ENCODE measurements around the gene HYI. TPM values are rescaled to one million over a fixed set of nuclear protein-coding genes. Genes with fewer than 3 reads are reported as not detected.

Gene HYI
- polyA plus RNA-seq, 1 donor from 2014 or later: 14.8 TPM

- Histone ChIP-seq H3K36me3 (ENCODE audit: insufficient read depth, low read length) (peaks cover 4% of the 10 kb centered on the region), H3K9ac (ENCODE audit: low read length) (no peak overlapping the region), H3K4me2 (ENCODE audit: low read length) (no peak overlapping the region), H3K9me3 (ENCODE audit: low read length) (no peaks in the 10 kb centered on the region), H3K79me2 (replicated peaks; ENCODE audit: insufficient read depth, low read length) (no peaks in the 10 kb centered on the region), H3K27me3 (ENCODE audit: insufficient read depth, low read depth, low read length) (no peaks in the 10 kb centered on the region), H3K9me2 (ENCODE audit: insufficient read depth, low read length) (no peaks in the 10 kb centered on the region), H3F3A (ENCODE audit: insufficient read depth, low read length, poor library complexity, severe bottlenecking) (no peaks in the 10 kb centered on the region), H3K27ac (ENCODE audit: low read length) (no peak overlapping the region), H4K20me1 (ENCODE audit: insufficient read depth) (no peaks in the 10 kb centered on the region), H3K4me3 (ENCODE audit: low read length) (no peak overlapping the region), H2AFZ (ENCODE audit: low read depth, low read length) (no peak overlapping the region)
- no peak for TF ChIP-seq RAD21 (conservative IDR thresholded peaks at IDR 0.05)
- no peak for TF ChIP-seq REST (IDR thresholded peaks at IDR 0.05; ENCODE audit: borderline replicate concordance)
- no peak for TF ChIP-seq TAF1 (IDR thresholded peaks at IDR 0.05; ENCODE audit: low read depth)
- TF ChIP-seq CTCF (IDR thresholded peaks at IDR 0.05; ENCODE audit: poor library complexity, severe bottlenecking): no peak
- TF ChIP-seq EP300 (conservative IDR thresholded peaks at IDR 0.05; ENCODE audit: poor library complexity, severe bottlenecking): no peak
- no peak for TF ChIP-seq POLR2AphosphoS5 (IDR thresholded peaks at IDR 0.05)
- no peak for TF ChIP-seq SMC3 (conservative IDR thresholded peaks at IDR 0.05; ENCODE audit: poor library complexity)
- TF ChIP-seq MXI1 (conservative IDR thresholded peaks at IDR 0.05; ENCODE audit: poor library complexity, severe bottlenecking): no peak
- TF ChIP-seq EZH2 (IDR thresholded peaks at IDR 0.05; ENCODE audit: borderline replicate concordance, insufficient read depth, low read length, poor library complexity, severe bottlenecking): no peak
Observed at GRCh38 chr1:43455213-43455889, 1.6 kb upstream of the HYI start.

DNA sequence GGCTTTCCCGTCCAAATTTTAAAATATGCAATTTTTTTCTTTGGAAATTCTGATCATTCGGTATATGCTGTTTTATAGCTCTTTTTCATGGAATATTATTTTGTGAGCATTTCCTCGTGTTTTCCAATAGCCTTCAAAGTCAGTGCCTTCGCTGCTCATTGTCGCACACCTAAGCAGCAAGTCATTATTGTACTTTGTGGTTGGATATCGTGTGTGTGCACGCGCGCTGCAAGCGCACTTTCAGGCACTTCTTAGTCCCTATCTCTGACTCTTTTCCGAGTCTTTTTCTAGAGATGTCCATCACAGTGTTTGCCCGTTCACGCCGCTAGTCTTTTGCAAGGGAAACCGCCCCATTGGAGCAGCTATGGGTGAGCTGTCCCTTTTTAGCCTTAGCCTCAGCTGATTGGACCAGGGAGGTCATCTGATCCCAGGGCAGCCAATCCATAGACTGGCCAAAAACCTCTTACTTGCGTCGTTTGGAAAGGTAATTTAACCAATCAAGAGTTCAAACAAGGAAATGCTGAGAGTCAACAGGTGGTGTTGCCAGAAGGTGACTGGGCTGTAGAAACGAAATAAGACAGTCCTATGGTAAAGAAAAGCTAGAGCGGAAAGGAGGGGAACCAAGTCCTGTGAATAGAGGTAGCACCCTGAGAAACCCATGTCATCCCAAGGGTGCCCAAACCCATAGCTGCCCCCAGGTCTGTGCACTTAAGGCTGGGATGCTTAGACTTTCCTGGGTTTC lies 710 bp upstream of the HYI start:
- no peak for TF ChIP-seq CTCF (IDR thresholded peaks at IDR 0.05; ENCODE audit: poor library complexity, severe bottlenecking)
- TF ChIP-seq SMC3 (conservative IDR thresholded peaks at IDR 0.05; ENCODE audit: poor library complexity): no peak
- no peak for TF ChIP-seq EZH2 (IDR thresholded peaks at IDR 0.05; ENCODE audit: borderline replicate concordance, insufficient read depth, low read length, poor library complexity, severe bottlenecking)
- no peak for TF ChIP-seq TAF1 (IDR thresholded peaks at IDR 0.05; ENCODE audit: low read depth)
- TF ChIP-seq POLR2AphosphoS5 (IDR thresholded peaks at IDR 0.05): no peak
- no peak for TF ChIP-seq REST (IDR thresholded peaks at IDR 0.05; ENCODE audit: borderline replicate concordance)
- no peak for TF ChIP-seq RAD21 (conservative IDR thresholded peaks at IDR 0.05)
- Histone ChIP-seq H3K4me2 (ENCODE audit: low read length) (peak overlapping the region; percentile 13), H3F3A (ENCODE audit: insufficient read depth, low read length, poor library complexity, severe bottlenecking) (no peaks in the 10 kb centered on the region), H3K27ac (ENCODE audit: low read length) (no peak overlapping the region), H3K9me2 (ENCODE audit: insufficient read depth, low read length) (no peaks in the 10 kb centered on the region), H3K36me3 (ENCODE audit: insufficient read depth, low read length) (peaks cover 4% of the 10 kb centered on the region), H2AFZ (ENCODE audit: low read depth, low read length) (no peak overlapping the region), H3K4me3 (ENCODE audit: low read length) (peak overlapping the region; percentile 60), H3K9me3 (ENCODE audit: low read length) (no peaks in the 10 kb centered on the region), H3K9ac (ENCODE audit: low read length) (peak overlapping the region; percentile 50), H3K27me3 (ENCODE audit: insufficient read depth, low read depth, low read length) (no peaks in the 10 kb centered on the region), H3K79me2 (replicated peaks; ENCODE audit: insufficient read depth, low read length) (no peaks in the 10 kb centered on the region), H4K20me1 (ENCODE audit: insufficient read depth) (no peaks in the 10 kb centered on the region)
